22Rv1 (cell line): ENCODE data around the gene ITPK1.

ENCODE experiments used
- H3K27ac ChIP-seq: fragments of 450-650 bp; 2 replicates; pipeline ENCODE4 v1.5.1; 2017
- CTCF ChIP-seq: fragments of 450-650 bp; IDR thresholded peaks from 2 replicates; pipeline ENCODE4 v1.5.1; 2017; ENCODE audit warnings: mild to moderate bottlenecking
- ZFX ChIP-seq: fragments of 450-650 bp; IDR thresholded peaks from 2 replicates; pipeline ENCODE4 v1.6.1; 2017; ENCODE audit warnings: antibody characterized with exemption, borderline replicate concordance

ITPK1 gene

DNA sequence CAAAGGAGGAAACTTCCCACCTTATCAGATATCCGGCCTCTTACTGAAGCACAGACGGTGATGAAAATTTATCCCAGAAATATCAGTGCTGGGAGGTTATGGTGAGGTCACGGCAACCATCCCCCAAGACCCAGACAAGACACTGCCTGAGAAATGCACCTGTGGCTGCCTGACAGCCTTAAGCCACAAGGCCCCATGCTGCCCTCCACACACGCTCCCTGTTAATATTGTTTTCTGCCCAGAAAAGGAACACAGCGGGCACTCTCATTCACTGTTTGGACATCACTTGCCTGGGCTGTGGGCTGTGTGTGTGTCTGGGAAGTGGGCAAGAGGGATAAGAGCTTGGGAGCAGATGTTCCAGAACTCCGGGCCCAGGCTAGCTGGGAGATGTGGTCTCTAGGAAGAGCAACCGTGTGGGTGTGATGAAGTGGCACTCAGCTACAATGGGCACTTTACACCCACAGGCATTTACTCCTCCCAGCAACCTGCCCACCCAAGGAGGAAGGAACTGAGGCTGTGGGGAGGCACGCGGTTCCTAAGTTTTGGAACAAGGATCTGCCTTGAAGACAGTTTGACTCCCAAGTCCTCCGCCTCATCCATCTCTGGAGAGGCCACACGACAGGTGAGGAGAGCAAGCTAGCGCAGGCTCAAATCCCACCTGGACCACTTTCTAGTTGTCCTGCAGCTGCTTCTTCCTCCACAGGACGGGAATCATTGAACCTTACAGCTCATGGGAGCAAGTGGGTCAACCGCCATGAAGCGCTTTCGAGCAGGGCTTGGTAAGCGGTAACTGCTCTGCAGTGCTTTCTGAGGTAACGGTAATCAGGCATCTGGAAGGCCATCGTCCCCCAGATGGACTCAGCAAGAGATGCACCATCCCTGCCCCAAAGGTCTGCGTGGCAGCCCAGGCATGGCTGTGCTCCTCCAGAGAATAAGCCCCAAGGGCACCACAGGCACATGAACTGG, 101.4 kb downstream of the ITPK1 start:
- H3K27ac ChIP-seq = no peak overlapping the region
- TF ChIP-seq ZFX (no peak), CTCF (no peak)

DNA sequence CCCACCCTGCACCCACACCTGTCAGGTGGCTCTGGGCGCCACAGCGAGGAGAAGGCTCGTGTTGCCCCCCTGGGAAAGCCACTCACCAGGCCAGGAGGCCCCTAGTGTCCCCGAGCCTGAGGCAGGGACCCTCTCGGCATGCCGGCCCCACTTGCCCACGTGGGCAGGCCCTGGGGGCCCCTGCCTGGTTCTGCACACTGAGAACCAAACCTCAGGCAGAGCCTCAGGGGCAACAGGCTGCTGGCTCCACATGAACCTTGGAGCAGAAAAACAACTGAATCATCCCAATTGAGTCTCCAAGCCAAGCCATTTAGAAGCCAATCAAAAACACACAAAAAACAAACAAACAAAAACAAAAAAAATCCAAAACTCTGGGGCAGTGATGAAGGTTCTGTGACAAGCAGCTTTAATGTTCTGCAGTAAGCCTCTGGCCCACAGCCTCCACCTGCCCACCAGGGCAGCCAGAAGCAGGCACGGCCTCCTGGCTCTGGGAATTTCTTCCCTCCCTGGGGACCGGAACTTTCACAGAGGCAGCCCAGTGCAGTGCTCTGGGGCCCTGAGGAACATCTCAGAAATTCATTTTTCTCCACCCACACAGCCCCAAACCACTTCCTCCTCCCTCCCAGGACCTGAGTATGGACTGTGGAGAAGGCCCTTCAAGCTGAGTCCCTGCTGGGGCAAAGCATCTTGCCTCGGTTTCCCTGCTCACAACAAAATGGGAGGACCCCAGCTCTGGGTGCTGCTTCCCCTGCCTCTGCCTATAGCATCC, 102.6 kb downstream of the ITPK1 start:
- no peak for TF ChIP-seq CTCF
- TF ChIP-seq ZFX = no peak
- no peak overlapping the region for H3K27ac ChIP-seq

DNA sequence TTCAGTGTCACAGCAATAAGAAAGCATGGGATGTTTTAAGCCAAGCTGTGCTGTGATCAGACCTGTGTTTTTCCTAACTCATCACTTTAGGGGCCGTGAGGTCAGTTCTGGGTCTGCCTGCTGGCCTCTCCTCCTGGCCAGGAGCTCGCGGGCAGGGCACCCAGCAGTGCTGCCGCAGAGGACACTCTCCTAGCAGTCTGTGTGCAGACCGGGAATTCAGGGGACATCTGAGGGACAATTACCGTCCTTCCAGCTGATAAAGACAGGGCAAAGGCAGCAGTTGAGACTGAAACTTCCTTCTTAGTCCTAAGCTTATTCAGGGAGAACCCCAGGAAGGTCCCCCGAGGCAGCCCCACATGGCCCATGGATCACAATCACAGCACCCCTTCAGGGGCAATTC, 103.2 kb downstream of the ITPK1 start:
- no peak overlapping the region for H3K27ac ChIP-seq
- TF ChIP-seq ZFX (no peak), CTCF (no peak)

DNA sequence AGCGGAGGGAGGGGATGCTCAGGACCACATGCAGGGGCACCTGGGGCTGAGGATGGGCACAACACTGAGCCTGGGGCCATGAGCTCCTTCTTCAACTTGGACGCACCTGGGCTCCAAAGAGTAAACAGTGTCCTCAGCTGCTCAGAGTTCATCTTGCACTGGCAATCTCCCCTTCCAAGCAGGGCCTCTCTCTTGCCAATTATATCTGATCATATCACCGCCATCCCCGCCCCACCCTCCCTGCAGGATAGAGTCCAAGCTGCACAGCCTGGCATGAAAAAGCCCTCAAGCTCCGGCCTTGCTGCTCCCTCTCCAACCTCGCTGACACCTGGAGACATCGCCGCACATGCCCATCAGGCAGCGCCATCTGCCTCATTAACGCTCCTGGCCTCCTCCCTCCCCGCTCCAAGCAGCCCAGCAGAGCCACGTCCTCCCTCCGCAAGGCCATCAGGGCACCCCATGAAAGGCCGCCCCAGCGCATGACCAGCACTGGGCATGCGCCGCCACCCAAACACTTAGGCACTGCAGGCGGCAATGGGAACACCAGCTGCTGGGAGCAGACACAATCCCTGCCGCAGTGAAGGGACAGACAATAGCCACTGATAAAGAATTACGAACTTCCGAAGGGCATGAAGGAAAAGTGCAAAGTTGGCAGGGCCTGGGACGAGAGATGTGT, 103.9 kb downstream of the ITPK1 start:
- 0 out of 2 replicates have a peak overlapping the region, but pooled peaks have one; percentile 30 for H3K27ac ChIP-seq
- no peak for TF ChIP-seq CTCF

DNA sequence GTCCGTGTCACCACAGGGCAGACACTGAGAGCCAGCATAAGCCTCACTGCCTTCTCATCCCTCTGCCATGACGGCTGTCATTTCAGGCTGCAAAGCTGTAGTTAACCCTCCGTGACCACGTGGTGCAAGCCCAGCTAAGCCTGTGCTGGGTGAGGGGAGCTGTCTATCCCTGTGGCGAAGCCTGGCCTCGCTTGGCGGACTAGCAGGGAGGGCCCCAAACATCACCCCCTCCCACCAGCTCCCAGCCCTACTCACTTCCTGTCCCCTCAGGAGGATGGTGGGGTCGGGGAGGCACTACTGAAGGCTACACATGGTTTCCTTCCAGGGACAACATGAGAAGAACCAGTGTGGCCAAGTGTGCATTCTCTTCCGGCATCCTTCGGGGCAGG, 104.6 kb downstream of the ITPK1 start:
- H3K27ac ChIP-seq = 0 out of 2 replicates have a peak overlapping the region, but pooled peaks have one; percentile 30
- TF ChIP-seq CTCF (no peak), ZFX (no peak)

- no peak for TF ChIP-seq CTCF
- TF ChIP-seq ZFX = no peak
- no peak overlapping the region for H3K27ac ChIP-seq
Observed at GRCh38 chr14:93010522-93011140, 105.1 kb downstream of the ITPK1 start.
